ENCODE measurements around the gene NRN1.

- TF ChIP-seq POLR2A (IDR thresholded peaks at IDR 0.05): no peak
- TF ChIP-seq CTCF (IDR thresholded peaks at IDR 0.05): no peak
Observed at GRCh38 chr6:5998236-5998635, 8.5 kb downstream of the NRN1 start.
